ENCODE measurements around the gene LYZL1. TPM values are rescaled to one million over a fixed set of nuclear protein-coding genes. Genes with fewer than 3 reads are reported as not detected.

Gene LYZL1
- not detected in 5 replicates for total RNA-seq (2022; extraction: Qiagen RNA extraction)

DNA sequence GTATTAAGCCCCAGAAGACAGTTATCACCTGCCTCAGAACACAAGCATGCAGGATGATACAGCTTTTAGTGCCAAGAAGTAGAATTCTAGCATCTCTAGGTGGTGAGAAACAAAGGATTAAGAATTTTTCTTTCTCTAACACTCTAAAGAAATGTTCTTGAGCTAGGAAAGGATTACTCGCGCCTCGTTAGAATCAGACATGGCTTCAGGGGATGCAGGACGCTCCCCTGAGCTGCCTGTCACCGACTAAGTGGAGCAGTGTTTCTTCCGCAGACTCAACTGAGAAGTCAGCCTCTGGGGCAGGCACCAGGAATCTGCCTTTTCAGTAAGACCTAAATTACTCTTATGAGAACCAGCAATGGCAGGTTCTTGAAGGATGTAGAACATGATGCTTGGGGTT lies at the start of gene LYZL1:
Gene LYZL1, plus strand, starts transcription at position 165 of the 400 bp plus-strand sequence. CDS start 2,798 bp downstream, outside the sequence.

Data from A549 treated with CORT108297 at 1 μM for 4 hours (cell line).